GM12864 (cell line): Measurements from ENCODE around the gene TMEM132D.

Experiments used
- DNase-seq: peaks from one replicate; pipeline ENCODE4 v3.0.0-alpha.2; 2011; ENCODE audit warnings: low read depth
- H3K4me3 ChIP-seq: 2 replicates; pipeline ENCODE4 v1.5.1; 2011; ENCODE audit warnings: mild to moderate bottlenecking, low read depth, low read length, control low read depth
- TF ChIP-seq, protein P1 (sequence below): IDR thresholded peaks from 2 replicates; pipeline ENCODE4 v1.5.1; 2011; ENCODE audit warnings: low read depth, mild to moderate bottlenecking, moderate library complexity, low read length, control low read depth, inconsistent platforms; ENCODE audit errors: missing control alignments

The TMEM132D gene

DNA sequence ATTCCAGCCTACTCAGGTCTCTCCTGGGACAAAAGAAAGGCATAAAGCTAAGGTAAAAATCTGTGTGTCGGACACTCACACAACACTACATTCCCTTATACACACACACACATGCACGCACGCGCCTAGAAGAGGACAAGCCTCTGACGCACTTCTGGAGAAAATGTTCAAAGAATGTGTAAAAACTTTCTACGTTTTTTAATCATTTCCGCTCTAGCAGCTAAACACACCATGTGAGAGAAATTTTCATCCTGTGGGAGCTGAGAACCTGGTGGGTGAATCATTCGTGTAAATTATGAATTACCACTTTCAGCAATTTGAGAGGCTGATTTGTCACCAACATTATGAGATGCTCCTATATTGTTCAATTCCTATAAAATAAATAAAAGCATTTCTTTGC, 494.5 kb downstream of the TMEM132D start:
- TF ChIP-seq, protein P1, sequence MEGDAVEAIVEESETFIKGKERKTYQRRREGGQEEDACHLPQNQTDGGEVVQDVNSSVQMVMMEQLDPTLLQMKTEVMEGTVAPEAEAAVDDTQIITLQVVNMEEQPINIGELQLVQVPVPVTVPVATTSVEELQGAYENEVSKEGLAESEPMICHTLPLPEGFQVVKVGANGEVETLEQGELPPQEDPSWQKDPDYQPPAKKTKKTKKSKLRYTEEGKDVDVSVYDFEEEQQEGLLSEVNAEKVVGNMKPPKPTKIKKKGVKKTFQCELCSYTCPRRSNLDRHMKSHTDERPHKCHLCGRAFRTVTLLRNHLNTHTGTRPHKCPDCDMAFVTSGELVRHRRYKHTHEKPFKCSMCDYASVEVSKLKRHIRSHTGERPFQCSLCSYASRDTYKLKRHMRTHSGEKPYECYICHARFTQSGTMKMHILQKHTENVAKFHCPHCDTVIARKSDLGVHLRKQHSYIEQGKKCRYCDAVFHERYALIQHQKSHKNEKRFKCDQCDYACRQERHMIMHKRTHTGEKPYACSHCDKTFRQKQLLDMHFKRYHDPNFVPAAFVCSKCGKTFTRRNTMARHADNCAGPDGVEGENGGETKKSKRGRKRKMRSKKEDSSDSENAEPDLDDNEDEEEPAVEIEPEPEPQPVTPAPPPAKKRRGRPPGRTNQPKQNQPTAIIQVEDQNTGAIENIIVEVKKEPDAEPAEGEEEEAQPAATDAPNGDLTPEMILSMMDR: no peak
- no peak overlapping the region for H3K4me3 ChIP-seq
- DNase-seq: no peak

DNA sequence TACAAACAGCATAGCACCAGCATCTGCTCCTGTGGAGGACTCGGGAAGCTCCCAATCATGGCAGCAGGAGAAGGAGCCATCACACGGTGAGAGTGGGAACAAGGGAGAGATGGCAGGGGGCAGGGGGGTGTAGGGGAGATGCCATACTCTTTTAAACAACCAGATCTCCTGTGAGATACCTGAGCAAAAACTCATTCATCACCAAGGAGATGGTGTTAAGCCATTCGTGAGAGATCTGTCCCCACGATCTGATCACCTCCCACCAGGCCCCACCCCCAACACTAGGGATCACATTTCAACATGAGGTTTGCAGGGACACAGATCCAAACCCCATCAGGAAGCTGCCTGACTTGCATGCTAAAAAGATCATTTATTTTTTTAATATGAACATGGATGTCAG, 499.3 kb downstream of the TMEM132D start:
- TF ChIP-seq, protein P1: no peak
- no peak overlapping the region for H3K4me3 ChIP-seq
- DNase-seq: no peak

DNA sequence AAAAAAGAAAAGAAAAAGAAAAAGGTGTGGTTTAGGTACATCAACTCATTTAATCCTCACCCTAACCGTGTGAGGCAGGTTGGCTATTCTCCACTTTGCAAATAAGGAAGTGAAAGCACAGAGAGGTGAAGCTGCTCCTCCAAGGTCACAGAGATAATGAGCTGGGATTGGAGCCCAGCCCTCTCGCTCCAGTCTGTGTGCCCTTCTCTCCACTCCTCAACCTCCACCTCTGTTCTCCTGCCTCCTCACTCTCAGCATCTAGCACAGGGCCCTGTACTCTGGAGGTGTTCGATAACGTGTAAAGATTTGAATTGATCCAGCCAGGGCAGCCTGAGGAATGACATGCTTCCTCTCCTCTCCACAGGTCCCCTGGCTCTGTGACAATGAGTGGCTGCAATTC, 502.3 kb downstream of the TMEM132D start:
- TF ChIP-seq, protein P1: no peak
- no peak overlapping the region for H3K4me3 ChIP-seq
- DNase-seq: no peak

GRCh38 chr12:129394177-129394825, 509.5 kb downstream of the TMEM132D start:
- no peak for DNase-seq
- no peak overlapping the region for H3K4me3 ChIP-seq
- TF ChIP-seq, protein P1: no peak

- TF ChIP-seq, protein P1: no peak
- no peak overlapping the region for H3K4me3 ChIP-seq
- DNase-seq: no peak
Measured at GRCh38 chr12:129393357-129393937, 510.4 kb downstream of the TMEM132D start.

DNA sequence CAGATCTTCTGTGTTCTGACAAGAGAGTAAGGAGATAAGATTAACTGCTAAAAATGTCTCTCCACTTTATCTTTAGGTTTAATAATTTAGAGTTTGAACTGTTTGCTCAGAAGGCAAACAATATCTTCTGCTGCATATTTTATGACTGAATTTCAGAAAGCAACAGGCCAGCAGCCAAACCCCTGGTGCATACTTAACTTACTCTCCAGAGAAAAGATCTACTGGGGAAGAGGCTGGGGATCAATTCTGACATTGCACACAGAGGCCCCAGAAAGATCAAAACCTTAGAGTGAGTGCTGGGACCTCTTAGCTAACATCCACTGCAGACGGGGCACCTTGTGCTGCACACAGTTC, 518.2 kb downstream of the TMEM132D start:
- TF ChIP-seq, protein P1: no peak
- DNase-seq: no peak
- no peak overlapping the region for H3K4me3 ChIP-seq

GRCh38 chr12:129383956-129384355, 519.9 kb downstream of the TMEM132D start:
- no peak for DNase-seq
- TF ChIP-seq, protein P1: no peak
- no peak overlapping the region for H3K4me3 ChIP-seq
